Liver (tissue), 9 donors: ENCODE data around the gene UXS1. TPM values are rescaled to one million over a fixed set of nuclear protein-coding genes. Genes with fewer than 3 reads are reported as not detected.

Experiments
- DNase-seq: peaks from one replicate; pipeline ENCODE4 v3.0.0-alpha.2; 2017; ENCODE audit warnings: low spot score
- H3K27ac ChIP-seq, 2 donors: one replicate each; pipeline ENCODE4 v1.7.0; 2013; ENCODE audit warnings: inconsistent platforms in 2 of 2, low read length in 2 of 2, control low read depth in 1 of 2, low read depth in 1 of 2, mild to moderate bottlenecking in 1 of 2
- H3K27me3 ChIP-seq, 4 donors: one replicate each; pipeline versions ENCODE4 v1.6.1 to v1.7.0; 2013; ENCODE audit warnings: low read length in 3 of 4, inconsistent platforms in 1 of 4, mild to moderate bottlenecking in 1 of 4, moderate library complexity in 1 of 4; ENCODE audit not compliant: control insufficient read depth in 4 of 4, insufficient read depth in 4 of 4
- H3K36me3 ChIP-seq, 4 donors: one replicate each; pipeline versions ENCODE4 v1.6.1 to v1.7.0; 2013; ENCODE audit warnings: low read length in 3 of 4, mild to moderate bottlenecking in 3 of 4, low read depth in 1 of 4, moderate library complexity in 1 of 4; ENCODE audit not compliant: control insufficient read depth in 4 of 4, insufficient read depth in 3 of 4
- H3K4me1 ChIP-seq, 4 donors: one replicate each; pipeline versions ENCODE4 v1.6.1 to v1.7.0; 2013; ENCODE audit warnings: low read length in 3 of 4, mild to moderate bottlenecking in 3 of 4, moderate library complexity in 1 of 4; ENCODE audit not compliant: control insufficient read depth in 4 of 4, insufficient read depth in 4 of 4
- H3K4me3 ChIP-seq, 3 donors: one replicate each; pipeline versions ENCODE4 v1.6.1 to v1.7.0; 2013; ENCODE audit warnings: low read length in 3 of 3, control low read depth in 1 of 3, low read depth in 1 of 3, mild to moderate bottlenecking in 1 of 3
- H3K9ac ChIP-seq, 2 donors: one replicate each; pipeline ENCODE4 v1.7.0; 2013; ENCODE audit warnings: low read length in 2 of 2, mild to moderate bottlenecking in 2 of 2, moderate library complexity in 2 of 2, control low read depth in 1 of 2, low read depth in 1 of 2
- H3K9me3 ChIP-seq, 4 donors: one replicate each; pipeline versions ENCODE4 v1.6.1 to v1.7.0; 2013; ENCODE audit warnings: low read length in 3 of 4; ENCODE audit not compliant: control insufficient read depth in 4 of 4
- ATF3 ChIP-seq: IDR thresholded peaks from 2 replicates; pipeline ENCODE4 v1.6.1; 2016; ENCODE audit warnings: antibody characterized with exemption
- CTCF ChIP-seq: fragments of 150-350 bp; IDR thresholded peaks from 2 replicates; pipeline ENCODE4 v1.5.1; 2017; ENCODE audit warnings: improper control_type of control experiment, low read depth, low read length; ENCODE audit not compliant: missing input control
- FOXA1 ChIP-seq: IDR thresholded peaks from 2 replicates; pipeline ENCODE4 v1.6.1; 2016; ENCODE audit warnings: antibody characterized with exemption
- GABPA ChIP-seq, 2 donors: IDR thresholded peaks in 1 of 2; conservative IDR thresholded peaks in 1 of 2; 2 replicates each; pipeline ENCODE4 v1.6.1; 2016; ENCODE audit warnings: antibody characterized with exemption in 2 of 2, mild to moderate bottlenecking in 1 of 2, moderate library complexity in 1 of 2
- HNF4A ChIP-seq, 2 donors: conservative IDR thresholded peaks; 2 replicates each; pipeline ENCODE4 v1.6.1; 2016; ENCODE audit warnings: antibody characterized with exemption in 2 of 2, mild to moderate bottlenecking in 2 of 2
- JUND ChIP-seq, 2 donors: IDR thresholded peaks; 2 replicates each; pipeline ENCODE4 v1.6.1; 2016; ENCODE audit warnings: antibody characterized with exemption in 2 of 2
- MAX ChIP-seq: IDR thresholded peaks from 2 replicates; pipeline ENCODE4 v1.6.1; 2016; ENCODE audit warnings: antibody characterized with exemption
- RAD21 ChIP-seq, 2 donors: IDR thresholded peaks; 2 replicates each; pipeline ENCODE4 v1.6.1; 2016; ENCODE audit warnings: antibody characterized with exemption in 2 of 2, mild to moderate bottlenecking in 2 of 2
- REST ChIP-seq: IDR thresholded peaks from 2 replicates; pipeline ENCODE4 v1.6.1; 2016; ENCODE audit warnings: antibody characterized with exemption, mild to moderate bottlenecking
- RXRA ChIP-seq, 2 donors: IDR thresholded peaks; 2 replicates each; pipeline ENCODE4 v1.6.1; 2017 to 2018; ENCODE audit warnings: antibody characterized with exemption in 2 of 2, mild to moderate bottlenecking in 1 of 2
- SP1 ChIP-seq: IDR thresholded peaks from 2 replicates; pipeline ENCODE4 v1.6.1; 2018; ENCODE audit warnings: antibody characterized with exemption, mild to moderate bottlenecking
- TAF1 ChIP-seq: conservative IDR thresholded peaks from 2 replicates; pipeline ENCODE4 v1.6.1; 2016; ENCODE audit warnings: antibody characterized with exemption, mild to moderate bottlenecking
- YY1 ChIP-seq: IDR thresholded peaks from 2 replicates; pipeline ENCODE4 v1.6.1; 2016; ENCODE audit warnings: antibody characterized with exemption, mild to moderate bottlenecking
- ZBTB33 ChIP-seq: IDR thresholded peaks from 2 replicates; pipeline ENCODE4 v1.6.1; 2016; ENCODE audit warnings: antibody characterized with exemption
- WGBS: extraction: QIAGEN DNeasy Blood & Tissue Kit; methylation state at CpG from one replicate; pipeline ENCODE4 v1.1.7; 2013; 5-methylcytosine and 5-hydroxymethylcytosine counted together
- polyA plus RNA-seq, 2 donors: library from polyadenylated mRNA; stranded (reverse) in 1 of 2; unstranded in 1 of 2; fragments of 200-250 nt in 1 of 2; fragments of >200 nt in 1 of 2; fragmentation: Nextera tagmentation in 1 of 2; extraction: Ambion mirVana in 1 of 2; gene quantifications; one replicate each; pipeline versions ENCODE4 v1.2.1 to v1.2.3, GENCODE V29; 2013 to 2015
- total RNA-seq, 2 donors: library from RNA; depleted of rRNA; stranded (reverse); fragments of >200 nt; gene quantifications; one replicate each; pipeline ENCODE4 v1.2.3, GENCODE V29; 2014
- donor health status: healthy.
- donor health status: healthy.
- donor health status: healthy.
- donor health status: healthy.
- donor health status: healthy.

UXS1 gene
- total and polyA plus RNA-seq, 4 donors, result 8.8 to 19.9 (median 10.0) TPM

GRCh38 chr2:106070181-106070580 is 123.9 kb downstream of the UXS1 start:
- WGBS, result 91% methylated on average over 4 of the region's 4 CpGs

GRCh38 chr2:106068451-106068850 is 125.7 kb downstream of the UXS1 start:
- Histone ChIP-seq H3K4me3 (no peak overlapping the region), H3K9me3 (no peaks in the 10 kb centered on the region), H3K27ac (no peak overlapping the region), H3K4me1 (peaks cover 0 to 7% (median 5%) of the 10 kb centered on the region in 4 donors), H3K27me3 (peaks cover 0 to 6% (median 3%) of the 10 kb centered on the region in 4 donors), H3K36me3 (no peaks in the 10 kb centered on the region), H3K9ac (no peak overlapping the region)
- TF ChIP-seq SP1, result no peak
- no peak for TF ChIP-seq FOXA1
- TF ChIP-seq RXRA (IDR thresholded peaks at IDR 0.05), result no peak
- no peak for TF ChIP-seq RAD21 (IDR thresholded peaks at IDR 0.05)
- TF ChIP-seq HNF4A (conservative IDR thresholded peaks at IDR 0.05), result no peak
- no peak for TF ChIP-seq CTCF
- no peak for TF ChIP-seq GABPA (IDR thresholded peaks at IDR 0.05 in 1 of 2, conservative IDR thresholded peaks at IDR 0.05 in 1 of 2)
- no peak for TF ChIP-seq TAF1
- TF ChIP-seq REST, result no peak
- TF ChIP-seq YY1, result no peak
- WGBS, result 85% methylated on average over 4 of the region's 4 CpGs
- no peak for DNase-seq

More at GRCh38 chr2:106070181-106070580, 123.9 kb downstream of the UXS1 start:
- Histone ChIP-seq H3K4me1 (peaks cover 0 to 7% (median 5%) of the 10 kb centered on the region in 4 donors), H3K27me3 (peaks cover 0 to 6% (median 3%) of the 10 kb centered on the region in 4 donors), H3K9ac (no peak overlapping the region), H3K4me3 (no peak overlapping the region), H3K27ac (no peak overlapping the region), H3K9me3 (no peaks in the 10 kb centered on the region), H3K36me3 (no peaks in the 10 kb centered on the region)
- DNase-seq, result no peak
- TF ChIP-seq ZBTB33, result no peak
- no peak for TF ChIP-seq SP1
- TF ChIP-seq RXRA (IDR thresholded peaks at IDR 0.05), result no peak
- TF ChIP-seq ATF3, result no peak
- TF ChIP-seq JUND (IDR thresholded peaks at IDR 0.05), result no peak
- no peak for TF ChIP-seq HNF4A (conservative IDR thresholded peaks at IDR 0.05)
- no peak for TF ChIP-seq MAX
